GM08714 (cell line): ENCODE data around the gene PDF.
A peak's percentile ranks its signal among the peaks of the same experiment; 100 is the strongest.
"Not testable (repeated sequence)": the region's sequence is repeated elsewhere in the genome, so short reads cannot be mapped to it uniquely, and the experiment has no call there.

Experiments
- H3K4me3 ChIP-seq: fragments of 200-500 bp; sonication (Bioruptor generic); 2 replicates; pipeline ENCODE4 v1.5.1; 2014; ENCODE audit warnings: mild to moderate bottlenecking, low read length, inconsistent platforms
- ZNF274 ChIP-seq: IDR thresholded peaks from 2 replicates; pipeline ENCODE4 v1.6.1; 2012; ENCODE audit warnings: mild to moderate bottlenecking, low read depth, low read length

The PDF gene, protein sequence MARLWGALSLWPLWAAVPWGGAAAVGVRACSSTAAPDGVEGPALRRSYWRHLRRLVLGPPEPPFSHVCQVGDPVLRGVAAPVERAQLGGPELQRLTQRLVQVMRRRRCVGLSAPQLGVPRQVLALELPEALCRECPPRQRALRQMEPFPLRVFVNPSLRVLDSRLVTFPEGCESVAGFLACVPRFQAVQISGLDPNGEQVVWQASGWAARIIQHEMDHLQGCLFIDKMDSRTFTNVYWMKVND

DNA sequence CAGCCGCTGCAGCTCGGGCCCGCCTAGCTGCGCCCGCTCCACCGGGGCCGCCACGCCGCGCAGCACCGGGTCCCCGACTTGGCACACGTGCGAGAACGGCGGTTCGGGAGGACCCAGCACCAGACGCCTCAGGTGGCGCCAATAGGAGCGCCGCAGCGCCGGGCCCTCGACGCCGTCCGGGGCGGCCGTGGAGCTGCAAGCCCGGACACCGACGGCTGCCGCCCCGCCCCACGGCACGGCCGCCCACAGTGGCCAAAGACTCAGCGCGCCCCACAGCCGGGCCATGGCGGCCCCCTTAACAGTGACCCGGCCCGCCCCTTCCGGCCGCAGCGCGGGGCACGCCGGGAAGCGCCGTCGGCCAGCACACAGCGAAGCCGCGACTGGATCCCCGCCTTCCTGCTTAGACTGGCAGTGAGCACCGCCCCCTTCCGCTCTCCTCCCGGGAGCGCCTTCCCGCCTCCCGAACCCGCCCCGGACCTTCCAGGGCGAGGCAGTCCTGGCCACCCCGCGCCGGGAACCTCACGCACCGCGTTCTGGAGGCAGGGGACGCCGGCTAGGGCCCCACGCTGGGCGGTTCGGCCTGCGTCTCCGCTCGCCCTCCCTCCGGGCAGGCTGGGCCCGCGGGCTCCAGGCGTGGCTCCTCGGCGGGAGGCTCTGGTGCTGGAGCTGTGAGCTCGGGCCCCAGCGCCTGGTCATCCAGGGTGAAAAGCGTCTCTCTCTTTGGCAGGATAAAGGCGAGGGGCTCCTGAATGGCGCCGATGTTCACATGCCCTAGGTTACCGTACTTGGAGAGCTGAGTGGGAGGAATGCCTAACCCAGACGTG lies at the start of gene PDF:
TSS of gene PDF (minus strand) at position 303 of the 824 bp plus-strand sequence. CDS start at position 285, 18 bp downstream.
- peak within 1 kb of the TSS; percentile 63 for H3K4me3 ChIP-seq
- TF ChIP-seq ZNF274: no peak

DNA sequence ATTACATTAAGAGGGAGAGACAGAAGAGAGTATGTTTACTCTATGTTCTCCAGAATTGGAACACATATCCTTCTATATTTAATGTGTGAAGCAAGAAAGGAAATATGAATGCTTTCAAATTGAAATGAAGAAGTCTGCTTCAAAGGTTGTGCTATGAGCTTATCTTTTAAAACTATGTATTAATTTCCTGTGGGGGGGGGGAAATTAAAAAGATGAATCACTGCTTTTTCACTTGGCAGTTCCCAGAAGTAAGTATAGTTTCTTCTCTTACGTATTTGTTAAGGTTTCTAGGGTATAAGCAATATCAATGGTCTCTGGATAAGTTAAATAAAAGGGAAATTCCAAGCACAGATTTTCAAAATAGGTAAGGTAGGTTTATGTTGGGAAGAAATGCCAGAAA lies 48.4 kb upstream of the PDF start:
- no peak overlapping the region for H3K4me3 ChIP-seq
- no peak for TF ChIP-seq ZNF274

DNA sequence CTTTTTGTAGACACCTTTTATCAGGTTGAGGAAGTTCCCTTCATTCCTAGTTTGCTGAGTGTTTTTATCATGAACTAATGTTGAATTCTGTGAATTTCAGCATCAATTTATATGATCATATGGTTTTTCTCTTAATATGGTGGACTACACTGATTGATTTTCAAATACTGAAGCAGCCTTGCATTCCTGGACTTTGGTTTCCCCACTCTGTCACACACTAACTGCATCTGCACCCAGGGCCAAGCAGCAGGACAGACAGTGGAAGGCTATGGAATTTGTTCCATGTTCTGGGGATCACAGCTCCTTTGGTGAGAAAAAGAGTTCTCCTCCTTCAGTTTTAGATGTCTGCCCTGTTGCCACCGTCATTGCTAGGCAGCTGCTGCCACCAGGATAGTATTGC lies 47.6 kb upstream of the PDF start:
- no peak for TF ChIP-seq ZNF274
- H3K4me3 ChIP-seq: no peak overlapping the region

DNA sequence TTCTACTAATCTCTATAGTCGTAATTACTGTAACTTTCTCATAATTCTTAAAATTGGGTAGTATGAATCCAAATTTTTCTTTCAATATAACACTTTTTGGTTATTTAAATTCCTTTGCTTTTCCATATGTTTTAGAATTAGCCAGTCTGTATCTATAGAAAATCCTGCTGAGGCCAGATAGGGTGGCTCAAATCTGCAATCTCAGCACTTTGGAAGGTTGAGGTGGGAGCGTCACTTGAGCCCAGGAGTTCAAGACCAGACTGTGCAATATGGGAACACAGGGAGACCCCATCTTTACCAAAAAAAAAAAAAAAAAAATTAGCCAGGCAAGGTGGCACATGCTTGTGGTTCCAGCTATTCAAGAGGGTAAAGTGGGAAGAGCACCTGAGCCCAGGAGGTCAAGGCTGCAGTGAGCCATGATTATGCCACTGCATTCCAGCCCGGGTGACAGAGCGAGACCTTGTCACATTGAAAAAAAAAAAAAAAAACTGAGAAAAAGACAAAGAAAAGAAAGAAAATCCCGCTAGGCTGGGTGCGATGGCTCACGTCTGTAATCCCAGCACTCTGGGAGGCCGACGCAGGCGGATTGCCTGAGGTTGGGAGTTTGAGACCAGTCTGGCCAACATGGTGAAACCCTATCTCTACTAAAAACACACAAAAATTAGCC lies 46.1 kb upstream of the PDF start:
- no peak overlapping the region for H3K4me3 ChIP-seq
- TF ChIP-seq ZNF274: no peak

DNA sequence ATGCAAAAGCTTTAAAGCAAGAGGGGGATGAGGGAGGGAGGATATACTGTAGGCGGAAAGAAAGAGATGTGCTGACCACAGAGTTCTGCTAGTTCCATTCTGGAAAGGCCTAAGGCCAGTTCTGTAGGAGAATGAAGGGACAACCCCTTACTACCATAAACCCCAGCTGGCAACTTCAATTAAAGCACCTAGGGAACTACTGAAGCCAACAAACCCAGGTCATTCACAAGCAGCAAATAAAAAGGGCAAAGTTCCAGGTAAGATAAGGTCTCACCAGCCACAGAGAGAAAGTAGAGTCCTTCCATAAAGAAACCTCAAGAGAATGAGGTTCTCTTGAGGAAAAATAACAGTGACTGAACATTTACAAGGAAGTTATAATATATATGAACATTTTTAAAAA lies 42.6 kb upstream of the PDF start:
- no peak overlapping the region for H3K4me3 ChIP-seq
- TF ChIP-seq ZNF274: no peak

DNA sequence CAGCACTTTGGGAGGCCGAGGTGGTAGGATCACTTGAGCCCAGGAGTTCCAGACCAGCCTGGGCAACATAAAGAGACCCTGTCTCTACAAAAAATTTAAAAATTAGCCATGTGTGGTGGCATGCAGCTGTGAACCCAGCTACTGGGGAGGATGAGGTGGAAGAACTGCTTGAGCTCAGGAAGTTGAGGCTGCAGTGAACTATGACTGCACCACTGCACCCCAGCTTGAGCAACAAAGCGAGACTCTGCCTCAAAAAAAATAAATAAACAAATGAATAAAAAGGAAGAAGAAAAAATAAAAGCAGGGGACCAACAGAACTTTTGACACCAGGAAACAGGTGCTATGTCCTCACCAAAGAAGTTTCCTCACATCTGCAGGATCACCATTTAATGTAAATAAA lies 41.2 kb upstream of the PDF start:
- no peak overlapping the region for H3K4me3 ChIP-seq
- no peak for TF ChIP-seq ZNF274

DNA sequence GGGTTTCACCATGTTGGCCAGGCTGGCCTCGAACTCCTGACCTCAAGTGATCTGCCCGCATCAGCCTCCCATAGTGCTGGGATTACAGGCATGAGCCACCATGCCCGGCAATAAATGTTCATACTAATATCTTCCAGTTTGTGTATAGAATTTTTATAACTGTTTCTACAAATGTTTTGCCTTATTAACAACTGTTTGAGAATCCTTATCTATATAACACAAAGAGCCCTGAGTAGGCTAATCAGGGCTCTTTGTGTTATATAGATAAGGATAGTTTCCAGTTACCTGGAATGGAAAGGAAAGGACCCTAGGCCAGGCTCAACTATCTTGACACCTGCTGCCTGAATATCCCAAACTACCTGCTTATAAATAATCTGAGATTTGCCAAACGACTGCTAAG lies 38.5 kb upstream of the PDF start:
- TF ChIP-seq ZNF274: no peak
- H3K4me3 ChIP-seq: no peak overlapping the region

DNA sequence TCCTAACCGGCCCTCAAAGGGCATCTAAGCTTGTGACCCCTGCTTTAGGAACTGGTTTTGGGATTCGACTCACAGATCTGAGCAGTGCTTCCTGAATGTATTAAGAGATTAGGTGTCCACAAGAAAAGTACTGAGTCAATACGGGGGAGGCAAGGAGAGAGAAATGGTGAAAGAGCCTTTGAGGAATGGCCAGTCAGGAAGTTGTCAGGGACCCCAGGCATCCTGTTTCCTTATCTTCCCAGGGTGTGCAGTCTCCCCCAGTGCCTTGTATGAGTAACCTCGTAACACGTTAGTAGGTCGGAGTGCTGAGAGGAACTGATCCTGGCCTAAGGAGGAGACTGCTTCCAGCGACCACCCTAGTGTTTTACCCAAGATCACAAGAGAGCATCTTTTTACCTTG lies 37.6 kb upstream of the PDF start:
- no peak overlapping the region for H3K4me3 ChIP-seq
- no peak for TF ChIP-seq ZNF274

DNA sequence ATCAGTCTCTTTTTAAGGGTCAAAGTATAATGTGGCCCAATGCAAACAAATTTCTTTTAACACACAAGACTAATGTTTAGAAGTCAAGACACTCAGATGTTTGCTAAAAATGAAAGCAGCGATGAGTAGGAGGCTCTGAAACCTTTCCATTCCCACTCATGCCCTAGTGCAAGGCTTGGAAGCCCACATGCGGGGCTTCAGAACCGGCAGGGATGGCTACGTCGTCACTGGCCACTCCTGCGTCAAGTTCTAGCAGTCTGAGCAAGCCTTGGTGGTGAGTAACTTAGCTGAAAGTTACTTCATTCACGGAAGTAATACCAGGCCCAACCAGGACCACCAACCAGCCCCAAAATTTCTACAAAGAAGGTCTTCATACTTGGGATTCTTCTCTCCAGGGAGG lies 36.0 kb upstream of the PDF start:
- no peak for TF ChIP-seq ZNF274
- no peak overlapping the region for H3K4me3 ChIP-seq

DNA sequence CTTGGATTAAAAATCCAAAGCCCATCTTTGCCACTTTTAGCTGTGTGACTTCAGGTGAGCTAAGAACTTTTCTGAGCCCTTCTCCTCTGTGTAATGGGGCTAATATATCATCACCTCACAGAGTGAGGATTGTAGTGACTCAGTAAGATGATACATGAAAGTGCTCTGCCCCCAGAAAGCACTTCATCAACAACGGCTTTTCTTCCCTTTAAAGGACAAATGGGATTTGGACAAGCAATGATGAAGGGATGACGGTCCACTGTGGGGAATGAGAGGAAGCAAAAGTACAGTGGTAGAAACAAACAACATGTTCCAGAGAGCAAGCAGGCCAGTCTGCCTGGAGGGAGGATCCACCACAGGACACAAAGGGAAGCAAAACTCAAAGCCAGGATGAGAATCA lies 35.5 kb upstream of the PDF start:
- TF ChIP-seq ZNF274: no peak
- no peak overlapping the region for H3K4me3 ChIP-seq

DNA sequence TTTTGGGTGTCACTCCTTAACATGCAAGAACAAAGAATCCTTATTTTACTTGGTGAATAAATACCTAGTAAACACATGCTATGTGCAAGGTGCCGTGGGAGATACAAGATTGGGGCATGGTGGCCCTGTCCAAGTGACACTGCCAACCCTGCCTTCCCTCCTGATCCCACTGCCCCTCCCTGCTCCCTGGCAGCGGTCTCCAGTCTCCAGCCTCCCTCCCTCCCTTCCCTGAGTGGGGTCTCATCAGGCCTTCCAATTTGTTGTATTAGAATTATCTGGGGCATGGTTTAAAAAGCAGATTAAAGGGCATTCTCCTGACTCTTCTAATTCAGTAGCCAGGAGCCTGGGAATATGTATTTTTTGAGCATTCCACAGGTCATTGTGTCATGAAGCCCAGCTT lies 33.7 kb upstream of the PDF start:
- no peak for TF ChIP-seq ZNF274
- H3K4me3 ChIP-seq: no peak overlapping the region

DNA sequence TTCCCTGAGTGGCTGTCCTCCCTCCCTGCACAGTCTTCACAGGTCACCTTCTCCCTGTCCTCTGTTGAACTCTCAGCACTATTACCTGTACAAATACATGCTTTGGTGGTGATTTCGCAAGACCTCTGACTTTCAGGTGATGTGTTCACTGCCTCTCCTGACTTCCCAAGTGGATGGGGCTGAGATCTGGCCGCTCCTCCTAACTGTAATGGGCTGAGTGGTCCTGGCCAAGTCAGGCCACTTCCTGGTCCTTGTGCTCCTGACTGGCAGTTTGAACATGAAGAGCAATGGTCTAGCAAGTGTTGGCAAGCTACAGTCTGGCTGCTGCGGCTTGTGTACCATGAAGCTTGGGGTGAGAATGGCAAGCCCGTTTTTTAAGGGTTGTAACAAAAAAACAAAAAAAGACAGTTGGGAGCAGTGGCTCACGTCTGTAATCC lies 32.9 kb upstream of the PDF start:
- no peak for TF ChIP-seq ZNF274

DNA sequence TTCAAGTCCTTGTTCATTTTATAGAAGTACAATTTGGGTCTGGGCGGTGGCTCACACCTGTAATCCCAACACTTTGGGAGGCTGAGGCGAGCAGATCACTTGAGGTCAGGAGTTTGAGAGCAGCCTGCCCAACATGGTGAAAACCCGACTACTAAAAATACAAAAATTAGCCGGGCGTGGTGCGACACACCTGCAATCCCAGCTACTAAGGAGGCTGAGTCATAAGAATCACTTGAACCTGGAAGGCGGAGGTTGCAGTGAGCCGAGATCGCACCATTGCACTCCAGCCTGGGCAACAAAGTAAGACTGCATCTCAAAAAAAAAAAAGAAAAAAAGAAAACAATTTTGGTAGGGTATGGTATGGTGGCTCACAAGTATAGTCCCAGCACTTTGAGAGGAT lies 29.7 kb upstream of the PDF start:
- not testable (repeated sequence) for H3K4me3 ChIP-seq

More for the DNA sequence above, 32.9 kb upstream of the PDF start:
- no peak overlapping the region for H3K4me3 ChIP-seq

DNA sequence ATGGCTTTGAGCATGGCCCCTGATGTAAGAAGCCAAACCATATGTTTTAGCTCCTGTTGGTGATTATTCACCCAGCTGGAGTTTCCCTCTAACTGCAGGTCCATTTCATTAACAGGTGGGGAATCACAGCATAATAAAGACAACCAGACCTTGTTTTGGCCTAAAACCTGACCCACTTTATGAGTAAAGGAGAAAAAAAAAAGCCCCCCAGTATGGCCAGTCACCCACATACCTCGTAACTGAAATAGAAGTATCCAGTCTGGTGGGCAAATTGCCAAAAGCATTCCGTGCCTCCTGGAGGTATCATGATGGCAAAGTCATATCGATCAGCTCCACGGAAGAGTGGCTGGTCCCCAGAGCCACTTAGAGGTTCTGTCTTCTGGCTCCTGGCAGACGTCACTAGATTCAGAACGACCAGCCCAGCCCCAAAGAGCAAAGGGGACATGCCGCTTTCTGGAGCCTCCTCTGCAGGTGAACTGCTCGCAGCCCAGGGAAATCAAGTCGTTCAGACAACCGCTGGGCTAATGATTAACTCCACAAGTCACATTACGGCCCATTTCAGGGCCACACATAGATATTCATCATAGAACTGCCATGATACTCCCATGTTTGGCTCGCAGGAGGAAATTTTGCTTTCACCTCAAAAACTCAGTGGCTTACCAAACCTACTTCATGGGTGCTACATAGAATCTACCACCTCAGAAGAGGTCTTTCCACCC lies 21.1 kb upstream of the PDF start, which contains the start of gene TMED6:
TSS of gene TMED6 (minus strand) at position 478 of the 719 bp plus-strand sequence. CDS start at position 445, 33 bp downstream.
- TF ChIP-seq ZNF274: no peak
- H3K4me3 ChIP-seq: no peak within 1 kb of the TSS
